ENCODE results near the gene PHYKPL. TPM values are rescaled to one million over a fixed set of nuclear protein-coding genes. Genes with fewer than 3 reads are reported as not detected.

The PHYKPL gene
- total and polyA plus RNA-seq, 2 of the 13 experiments (the other 11 are each of a cell fraction or from before 2014, with no cell fraction given), result 18.0 to 78.6 TPM

DNA sequence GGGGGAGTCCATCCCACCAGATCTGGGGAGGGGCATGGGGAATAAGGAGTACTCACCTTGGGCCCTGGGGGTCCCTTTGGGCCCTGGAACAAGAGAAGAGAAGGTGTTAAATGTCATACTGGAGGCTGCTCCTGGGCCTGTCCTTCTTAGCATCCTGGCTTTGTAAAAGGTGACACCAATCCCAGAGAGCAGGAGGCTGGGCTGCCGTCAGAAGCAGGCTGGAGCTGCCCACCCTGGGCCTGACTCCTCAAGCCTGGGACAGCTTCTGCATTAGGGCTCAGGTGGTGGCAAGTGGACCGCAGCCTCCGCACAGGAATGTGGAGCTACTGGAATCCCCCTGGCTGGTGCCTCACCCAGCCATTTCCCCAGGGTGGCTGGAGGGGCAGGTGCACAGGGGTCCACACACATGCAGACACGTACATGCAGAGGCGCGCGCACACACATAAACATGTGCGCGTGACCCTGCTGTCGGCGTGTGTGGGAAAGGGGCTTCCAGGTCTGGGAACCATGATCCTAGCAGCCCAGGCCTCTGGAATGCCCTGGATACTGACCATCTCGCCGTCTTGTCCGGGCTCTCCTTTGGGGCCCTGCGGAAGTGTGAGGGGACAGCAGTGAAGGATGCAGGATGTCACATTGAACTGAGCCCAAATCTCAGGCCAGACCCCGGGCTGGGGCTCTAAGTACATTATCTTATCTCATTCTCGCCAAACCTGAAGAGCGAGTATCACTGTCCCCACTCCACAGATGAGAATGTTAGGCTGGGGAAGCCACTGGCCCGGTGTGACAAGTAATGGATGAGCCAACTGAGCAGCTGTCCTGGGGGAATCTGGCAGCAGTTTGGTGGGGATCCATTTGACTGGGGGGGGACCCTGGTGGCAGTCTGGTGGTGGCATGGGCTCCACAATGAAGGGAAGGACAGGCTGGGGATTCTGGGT lies 29.3 kb upstream of the PHYKPL start:
- FAIRE-seq (no peak), ATAC-seq (no peak), DNase-seq (ENCODE audit: low spot score) (no peak)
- in situ Hi-C loops (cut with HindIII; ENCODE audit: extremely low pct_ligation_motif_present, low pct_unique_long_range_greater_than_20kb), result no loop called here
- Histone ChIP-seq H3K27ac (ENCODE audit: extremely low read length, insufficient read depth, low read length) (no peak overlapping the region), H3K9ac (ENCODE audit: insufficient read depth, low read depth, low read length) (no peak overlapping the region), H2AFZ (ENCODE audit: low read length) (no peak overlapping the region), H4K20me1 (ENCODE audit: insufficient read depth, low read length) (no peaks in the 10 kb centered on the region), H3K4me2 (ENCODE audit: low read depth, low read length) (no peak overlapping the region), H3K79me2 (ENCODE audit: insufficient read depth, low read length) (no peaks in the 10 kb centered on the region), H3K36me3 (replicated peaks in 1 of 2; ENCODE audit: control insufficient read depth in 1 of 2, insufficient read depth in 2 of 2, low read length in 2 of 2) (no peaks in the 10 kb centered on the region), H3K4me3 (replicated peaks in 1 of 3; ENCODE audit: insufficient read depth in 1 of 3, low read depth in 2 of 3, low read length in 3 of 3) (no peak overlapping the region), H3K9me3 (ENCODE audit: low read length) (no peaks in the 10 kb centered on the region), H3K4me1 (ENCODE audit: insufficient read depth, low read length) (no peaks in the 10 kb centered on the region), H3K27me3 (ENCODE audit: control insufficient read depth in 1 of 2, insufficient read depth in 2 of 2, low read length in 2 of 2) (peaks cover 3 to 4% of the 10 kb centered on the region in 2 experiments; a peak in 3 of 5 replicates)
- ChIA-PET POLR2A (no interaction called here), CTCF (ENCODE audit: low intra/inter-chr PET ratio, low total read pairs) (no interaction called here)
- WGBS (ENCODE audit: low lambda C conversion rate), result 74% methylated on average over 11 of the region's 19 CpGs
- intact Hi-C loops (cut with micrococcal nuclease; ENCODE audit: unreplicated experiment), result no loop called here
- no TSS peak for BruUV-seq (replicated peaks)
- TF ChIP-seq FOXJ3 (CRISPR knock-in tag; IDR thresholded peaks at IDR 0.05; ENCODE audit: borderline replicate concordance) (no peak), CEBPB (IDR thresholded peaks at IDR 0.05; ENCODE audit: borderline replicate concordance, low read depth, low read length) (no peak), TRIM24 (CRISPR knock-in tag; IDR thresholded peaks at IDR 0.05) (no peak), ZNF713 (CRISPR knock-in tag; IDR thresholded peaks at IDR 0.05) (no peak), ZNF709 (CRISPR knock-in tag; IDR thresholded peaks at IDR 0.05) (no peak)
- TF ChIP-seq, protein P1, sequence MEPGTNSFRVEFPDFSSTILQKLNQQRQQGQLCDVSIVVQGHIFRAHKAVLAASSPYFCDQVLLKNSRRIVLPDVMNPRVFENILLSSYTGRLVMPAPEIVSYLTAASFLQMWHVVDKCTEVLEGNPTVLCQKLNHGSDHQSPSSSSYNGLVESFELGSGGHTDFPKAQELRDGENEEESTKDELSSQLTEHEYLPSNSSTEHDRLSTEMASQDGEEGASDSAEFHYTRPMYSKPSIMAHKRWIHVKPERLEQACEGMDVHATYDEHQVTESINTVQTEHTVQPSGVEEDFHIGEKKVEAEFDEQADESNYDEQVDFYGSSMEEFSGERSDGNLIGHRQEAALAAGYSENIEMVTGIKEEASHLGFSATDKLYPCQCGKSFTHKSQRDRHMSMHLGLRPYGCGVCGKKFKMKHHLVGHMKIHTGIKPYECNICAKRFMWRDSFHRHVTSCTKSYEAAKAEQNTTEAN (CRISPR knock-in tag; conservative IDR thresholded peaks at IDR 0.05), result no peak
- TF ChIP-seq, protein P2, sequence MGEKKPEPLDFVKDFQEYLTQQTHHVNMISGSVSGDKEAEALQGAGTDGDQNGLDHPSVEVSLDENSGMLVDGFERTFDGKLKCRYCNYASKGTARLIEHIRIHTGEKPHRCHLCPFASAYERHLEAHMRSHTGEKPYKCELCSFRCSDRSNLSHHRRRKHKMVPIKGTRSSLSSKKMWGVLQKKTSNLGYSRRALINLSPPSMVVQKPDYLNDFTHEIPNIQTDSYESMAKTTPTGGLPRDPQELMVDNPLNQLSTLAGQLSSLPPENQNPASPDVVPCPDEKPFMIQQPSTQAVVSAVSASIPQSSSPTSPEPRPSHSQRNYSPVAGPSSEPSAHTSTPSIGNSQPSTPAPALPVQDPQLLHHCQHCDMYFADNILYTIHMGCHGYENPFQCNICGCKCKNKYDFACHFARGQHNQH (CRISPR knock-in tag; IDR thresholded peaks at IDR 0.05), result no peak
- TF ChIP-seq, protein P3, sequence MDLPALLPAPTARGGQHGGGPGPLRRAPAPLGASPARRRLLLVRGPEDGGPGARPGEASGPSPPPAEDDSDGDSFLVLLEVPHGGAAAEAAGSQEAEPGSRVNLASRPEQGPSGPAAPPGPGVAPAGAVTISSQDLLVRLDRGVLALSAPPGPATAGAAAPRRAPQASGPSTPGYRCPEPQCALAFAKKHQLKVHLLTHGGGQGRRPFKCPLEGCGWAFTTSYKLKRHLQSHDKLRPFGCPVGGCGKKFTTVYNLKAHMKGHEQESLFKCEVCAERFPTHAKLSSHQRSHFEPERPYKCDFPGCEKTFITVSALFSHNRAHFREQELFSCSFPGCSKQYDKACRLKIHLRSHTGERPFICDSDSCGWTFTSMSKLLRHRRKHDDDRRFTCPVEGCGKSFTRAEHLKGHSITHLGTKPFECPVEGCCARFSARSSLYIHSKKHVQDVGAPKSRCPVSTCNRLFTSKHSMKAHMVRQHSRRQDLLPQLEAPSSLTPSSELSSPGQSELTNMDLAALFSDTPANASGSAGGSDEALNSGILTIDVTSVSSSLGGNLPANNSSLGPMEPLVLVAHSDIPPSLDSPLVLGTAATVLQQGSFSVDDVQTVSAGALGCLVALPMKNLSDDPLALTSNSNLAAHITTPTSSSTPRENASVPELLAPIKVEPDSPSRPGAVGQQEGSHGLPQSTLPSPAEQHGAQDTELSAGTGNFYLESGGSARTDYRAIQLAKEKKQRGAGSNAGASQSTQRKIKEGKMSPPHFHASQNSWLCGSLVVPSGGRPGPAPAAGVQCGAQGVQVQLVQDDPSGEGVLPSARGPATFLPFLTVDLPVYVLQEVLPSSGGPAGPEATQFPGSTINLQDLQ (CRISPR knock-in tag; IDR thresholded peaks at IDR 0.05), result no peak
- TF ChIP-seq, protein P4, sequence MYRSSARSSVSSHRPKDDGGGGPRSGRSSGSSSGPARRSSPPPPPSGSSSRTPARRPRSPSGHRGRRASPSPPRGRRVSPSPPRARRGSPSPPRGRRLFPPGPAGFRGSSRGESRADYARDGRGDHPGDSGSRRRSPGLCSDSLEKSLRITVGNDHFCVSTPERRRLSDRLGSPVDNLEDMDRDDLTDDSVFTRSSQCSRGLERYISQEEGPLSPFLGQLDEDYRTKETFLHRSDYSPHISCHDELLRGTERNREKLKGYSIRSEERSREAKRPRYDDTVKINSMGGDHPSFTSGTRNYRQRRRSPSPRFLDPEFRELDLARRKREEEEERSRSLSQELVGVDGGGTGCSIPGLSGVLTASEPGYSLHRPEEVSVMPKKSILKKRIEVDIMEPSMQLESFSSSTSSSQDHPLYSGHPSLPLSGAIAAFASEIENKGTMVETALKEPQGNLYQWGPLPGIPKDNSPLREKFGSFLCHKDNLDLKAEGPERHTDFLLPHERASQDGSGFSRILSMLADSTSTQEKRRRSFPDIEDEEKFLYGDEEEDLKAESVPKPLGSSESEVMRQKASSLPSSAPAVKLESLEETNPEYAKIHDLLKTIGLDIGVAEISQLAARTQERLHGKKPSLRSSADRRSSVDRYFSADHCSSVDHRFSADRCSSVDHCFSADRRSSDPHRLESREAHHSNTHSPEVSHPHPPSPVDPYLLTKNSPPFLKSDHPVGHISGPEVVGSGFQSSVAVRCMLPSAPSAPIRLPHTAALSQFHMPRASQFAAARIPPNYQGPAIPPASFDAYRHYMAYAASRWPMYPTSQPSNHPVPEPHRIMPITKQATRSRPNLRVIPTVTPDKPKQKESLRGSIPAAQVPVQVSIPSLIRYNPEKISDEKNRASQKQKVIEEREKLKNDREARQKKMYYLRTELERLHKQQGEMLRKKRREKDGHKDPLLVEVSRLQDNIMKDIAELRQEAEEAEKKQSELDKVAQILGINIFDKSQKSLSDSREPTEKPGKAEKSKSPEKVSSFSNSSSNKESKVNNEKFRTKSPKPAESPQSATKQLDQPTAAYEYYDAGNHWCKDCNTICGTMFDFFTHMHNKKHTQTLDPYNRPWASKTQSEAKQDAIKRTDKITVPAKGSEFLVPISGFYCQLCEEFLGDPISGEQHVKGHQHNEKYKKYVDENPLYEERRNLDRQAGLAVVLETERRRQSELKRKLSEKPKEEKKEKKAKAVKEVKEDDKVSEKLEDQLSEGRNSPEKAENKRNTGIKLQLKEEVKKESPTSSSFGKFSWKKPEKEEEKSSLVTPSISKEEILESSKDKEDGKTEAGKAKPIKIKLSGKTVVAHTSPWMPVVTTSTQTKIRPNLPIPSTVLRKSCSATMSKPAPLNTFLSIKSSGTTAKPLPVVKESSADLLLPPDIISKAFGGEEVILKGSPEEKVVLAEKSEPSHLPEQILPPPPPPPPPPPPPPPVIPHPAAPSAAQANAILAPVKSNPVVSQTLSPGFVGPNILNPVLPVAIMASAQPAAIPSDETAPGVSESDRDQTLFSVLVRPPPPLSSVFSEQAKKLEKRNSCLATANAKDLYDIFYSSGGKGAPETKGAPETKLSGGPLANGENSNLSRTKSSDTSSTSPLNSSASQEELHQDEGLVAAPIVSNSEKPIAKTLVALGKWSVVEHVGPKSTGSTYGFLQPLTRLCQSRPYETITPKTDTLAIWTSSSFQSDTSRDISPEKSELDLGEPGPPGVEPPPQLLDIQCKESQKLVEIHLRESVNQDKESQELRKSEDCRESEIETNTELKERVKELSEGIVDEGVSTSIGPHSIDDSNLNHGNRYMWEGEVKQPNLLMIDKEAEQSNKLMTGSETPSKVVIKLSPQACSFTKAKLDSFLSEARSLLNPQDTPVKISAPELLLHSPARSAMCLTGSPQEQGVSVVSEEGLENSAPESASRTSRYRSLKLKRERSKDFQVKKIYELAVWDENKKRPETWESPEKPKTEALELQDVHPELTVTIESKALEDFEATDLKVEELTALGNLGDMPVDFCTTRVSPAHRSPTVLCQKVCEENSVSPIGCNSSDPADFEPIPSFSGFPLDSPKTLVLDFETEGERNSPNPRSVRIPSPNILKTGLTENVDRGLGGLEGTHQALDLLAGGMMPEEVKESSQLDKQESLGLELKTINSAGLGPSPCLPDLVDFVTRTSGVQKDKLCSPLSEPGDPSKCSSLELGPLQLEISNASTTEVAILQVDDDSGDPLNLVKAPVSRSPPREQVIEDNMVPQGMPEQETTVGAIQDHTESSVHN (CRISPR knock-in tag; IDR thresholded peaks at IDR 0.05), result no peak
